Epithelial cell of proximal tubule (primary cell): ENCODE measurements around the gene C10orf105. TPM values are rescaled to one million over a fixed set of nuclear protein-coding genes. Genes with fewer than 3 reads are reported as not detected.
A peak's percentile ranks its signal among the peaks of the same experiment; 100 is the strongest.

ENCODE experiments used
- DNase-seq: peaks from one replicate; pipeline ENCODE4 v3.0.0-alpha.2; 2011; ENCODE audit warnings: low read depth
- H3K4me3 ChIP-seq: 2 replicates; pipeline ENCODE4 v1.5.1; 2011; ENCODE audit warnings: low read depth, mild to moderate bottlenecking, low read length
- CTCF ChIP-seq: conservative IDR thresholded peaks from 2 replicates; pipeline ENCODE4 v1.5.1; 2012; ENCODE audit warnings: low read depth, mild to moderate bottlenecking, low read length
- total RNA-seq: library from RNA; depleted of rRNA; stranded (reverse); fragments of >200 nt; gene quantifications from 2 replicates; pipeline ENCODE4 v1.2.3, GENCODE V29; 2015

The C10orf105 gene
- not detected in 2 replicates for total RNA-seq

GRCh38 chr10:71719464-71720201 lies at the start of gene C10orf105:
Gene C10orf105 (minus strand): TSS chr10:71719778. CDS start chr10:71716337, 3,441 bp downstream.
- no peak for DNase-seq
- no peak within 1 kb of the TSS for H3K4me3 ChIP-seq
- no peak for TF ChIP-seq CTCF

GRCh38 chr10:71767420-71768035 lies 48.0 kb upstream of the C10orf105 start:
- no peak for DNase-seq
- TF ChIP-seq CTCF, result no peak

GRCh38 chr10:71766717-71767419 lies 47.3 kb upstream of the C10orf105 start:
- TF ChIP-seq CTCF, result no peak
- DNase-seq, result peak; percentile 85
- no peak overlapping the region for H3K4me3 ChIP-seq

More at GRCh38 chr10:71767420-71768035, 48.0 kb upstream of the C10orf105 start:
- H3K4me3 ChIP-seq, result no peak overlapping the region

- TF ChIP-seq CTCF, result no peak
- no peak for DNase-seq
- no peak overlapping the region for H3K4me3 ChIP-seq
These were observed 46.5 kb upstream of the C10orf105 start for GRCh38 chr10:71765906-71766716.

GRCh38 chr10:71765176-71765904 lies 45.8 kb upstream of the C10orf105 start:
- H3K4me3 ChIP-seq, result no peak overlapping the region
- no peak for TF ChIP-seq CTCF
- no peak for DNase-seq
